Type B pancreatic cell (in vitro differentiated cells): ENCODE measurements around the gene TXNRD2. TPM values are rescaled to one million over a fixed set of nuclear protein-coding genes. Genes with fewer than 3 reads are reported as not detected.

Experiments used
- DNase-seq: peaks from one replicate; pipeline ENCODE4 v3.0.0; 2021; ENCODE audit warnings: mixed read lengths; ENCODE audit not compliant: unreplicated experiment; ENCODE audit errors: extremely low spot score
- H3K27ac Mint-ChIP-seq: 2 replicates; pipeline ENCODE4 v1.8.0; 2021; ENCODE audit warnings: mild to moderate bottlenecking, mixed read lengths
- H3K27me3 Mint-ChIP-seq: 2 replicates; pipeline ENCODE4 v1.8.0; 2021; ENCODE audit warnings: mixed read lengths
- H3K36me3 Mint-ChIP-seq: 2 replicates; pipeline ENCODE4 v1.8.0; 2021; ENCODE audit warnings: mixed read lengths
- H3K4me1 Mint-ChIP-seq: one replicate; pipeline ENCODE4 v1.8.0; 2021; ENCODE audit warnings: mixed read lengths; ENCODE audit not compliant: unreplicated experiment
- H3K4me3 Mint-ChIP-seq: 2 replicates; pipeline ENCODE4 v1.8.0; 2021; ENCODE audit warnings: mild to moderate bottlenecking, mixed read lengths
- H3K9me3 Mint-ChIP-seq: 2 replicates; pipeline ENCODE4 v1.8.0; 2021; ENCODE audit warnings: mixed read lengths
- CTCF ChIP-seq: fragments of 200-600 bp; sonication (generic); conservative IDR thresholded peaks from 2 replicates; pipeline ENCODE4 v1.5.0; 2021; ENCODE audit warnings: antibody characterized with exemption, mild to moderate bottlenecking
- long read RNA-seq: library from polyadenylated mRNA; unstranded; transcript quantifications from one replicate; pipeline ENCODE4 v2.0.0, GENCODE V29; 2020
- total RNA-seq: library from RNA; stranded (reverse); gene quantifications from 2 replicates; pipeline ENCODE4 v1.2.1, GENCODE V29; 2021; ENCODE audit warnings: low replicate concordance

The TXNRD2 gene
- 13.2 and 25.1 TPM in 2 replicates for total RNA-seq
- long read RNA-seq, partial matches to known transcripts, result 0 of 3 reads
- long read RNA-seq, other reads (novel, unspliced or antisense), result 2 of 3 reads

DNA sequence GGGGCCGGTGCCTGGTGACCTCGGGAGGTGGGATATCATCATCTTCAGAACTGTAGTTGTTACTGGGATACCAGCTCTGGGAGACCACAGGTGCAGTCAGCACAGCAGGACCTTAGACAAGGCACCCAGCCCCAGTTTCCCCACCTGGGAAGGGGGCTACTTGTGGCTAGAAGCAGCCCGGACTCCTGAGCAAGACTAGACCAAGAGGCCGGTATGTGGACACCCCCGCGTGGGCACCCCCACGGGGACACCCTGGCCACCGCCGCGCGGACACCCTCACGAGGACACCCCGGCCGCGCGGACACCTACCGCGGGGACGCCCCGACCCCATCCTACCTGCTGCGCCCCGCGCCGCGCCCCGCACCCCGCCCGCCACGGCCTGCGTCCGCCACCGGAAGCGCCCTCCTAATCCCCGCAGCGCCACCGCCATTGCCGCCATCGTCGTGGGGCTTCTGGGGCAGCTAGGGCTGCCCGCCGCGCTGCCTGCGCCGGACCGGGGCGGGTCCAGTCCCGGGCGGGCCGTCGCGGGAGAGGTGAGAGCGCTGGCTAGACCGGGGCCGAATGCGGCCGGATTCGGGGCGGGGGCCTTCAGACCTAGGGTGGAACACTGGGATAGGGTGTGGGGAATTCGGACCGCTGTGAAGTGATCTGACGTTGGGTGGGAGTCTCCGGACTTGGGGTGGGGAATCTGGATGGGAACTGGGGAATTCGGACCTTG, at the start of gene TXNRD2, which contains the start of gene COMT:
TSS of gene TXNRD2 (minus strand) at position 454 of the 718 bp plus-strand sequence. CDS start at position 439, 15 bp downstream.
TSS of gene COMT (plus strand) at position 408 of the 718 bp plus-strand sequence. CDS start 20,755 bp downstream, outside the sequence.
- TF ChIP-seq CTCF, result no peak
- no peak for DNase-seq
- Mint-ChIP-seq H3K27me3 (no peaks in the 10 kb centered on the region), H3K27ac (peak within 1 kb of the TSS; percentile 95), H3K36me3 (peaks cover 21% of the 10 kb centered on the region), H3K4me1 (peaks cover 19% of the 10 kb centered on the region), H3K4me3 (peak within 1 kb of the TSS; percentile 95), H3K9me3 (peaks cover 4% of the 10 kb centered on the region)

DNA sequence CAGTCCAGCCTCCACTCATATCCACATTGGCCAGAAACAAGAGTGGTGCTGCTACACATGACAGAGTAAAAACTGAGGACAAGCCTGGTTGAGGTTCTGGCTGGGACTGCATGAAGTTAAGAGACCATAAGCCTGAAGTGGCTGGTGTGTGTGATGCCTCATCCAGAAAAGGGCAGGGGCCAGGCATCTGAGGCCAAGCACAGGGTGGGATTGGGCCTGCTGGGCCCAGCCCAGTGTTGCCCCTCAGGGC, 49.7 kb upstream of the TXNRD2 start:
- H3K27ac Mint-ChIP-seq, result no peak overlapping the region
- H3K27me3 Mint-ChIP-seq, result no peaks in the 10 kb centered on the region
- no peaks in the 10 kb centered on the region for H3K9me3 Mint-ChIP-seq
- H3K36me3 Mint-ChIP-seq, result no peaks in the 10 kb centered on the region
- DNase-seq, result no peak
- no peak for TF ChIP-seq CTCF
- H3K4me3 Mint-ChIP-seq, result no peak overlapping the region
- peaks cover 2% of the 10 kb centered on the region for H3K4me1 Mint-ChIP-seq

DNA sequence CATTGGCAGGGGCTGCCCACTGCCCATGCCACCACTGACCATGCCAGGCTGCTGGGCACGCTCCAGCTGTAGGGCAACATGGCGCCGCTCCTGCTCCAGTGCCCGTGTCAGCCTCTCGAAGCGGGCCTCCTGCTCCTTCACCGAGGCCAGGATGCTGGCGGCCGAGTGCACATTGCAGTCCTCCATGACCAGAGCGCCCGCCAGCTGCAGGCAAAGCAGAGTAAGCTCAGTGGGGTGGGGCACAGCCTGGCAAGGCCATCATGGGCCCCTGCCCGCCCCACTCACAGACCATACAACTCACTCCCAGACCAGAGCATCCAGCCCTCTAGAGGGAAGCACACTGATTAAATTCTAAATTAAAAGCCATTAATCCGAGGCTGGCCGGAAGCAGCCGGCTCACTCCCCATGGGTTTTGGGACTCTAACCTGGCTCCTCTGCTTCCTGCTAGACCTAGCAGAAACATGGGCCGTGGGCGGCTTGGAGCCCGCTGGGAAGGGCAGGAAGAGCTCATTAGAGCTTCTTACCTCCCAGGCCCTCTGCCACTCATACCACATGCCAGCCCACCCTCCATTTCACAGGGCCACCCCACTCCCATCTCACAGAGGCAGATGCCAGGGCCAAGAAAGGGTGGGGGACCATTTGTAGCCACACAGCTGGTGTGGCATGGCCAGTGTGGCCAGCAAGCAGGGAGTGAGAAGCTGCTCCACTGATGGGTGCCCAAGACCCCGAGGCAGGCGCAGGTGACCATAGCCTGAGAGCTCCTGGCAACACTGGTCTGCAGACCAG, 49.2 kb upstream of the TXNRD2 start:
- H3K9me3 Mint-ChIP-seq, result no peaks in the 10 kb centered on the region
- no peaks in the 10 kb centered on the region for H3K27me3 Mint-ChIP-seq
- TF ChIP-seq CTCF, result no peak
- no peaks in the 10 kb centered on the region for H3K36me3 Mint-ChIP-seq
- no peak for DNase-seq
- H3K4me1 Mint-ChIP-seq, result no peaks in the 10 kb centered on the region
- no peak overlapping the region for H3K27ac Mint-ChIP-seq
- H3K4me3 Mint-ChIP-seq, result no peak overlapping the region

- H3K36me3 Mint-ChIP-seq, result no peaks in the 10 kb centered on the region
- no peaks in the 10 kb centered on the region for H3K4me1 Mint-ChIP-seq
- no peak for TF ChIP-seq CTCF
- H3K27ac Mint-ChIP-seq, result no peak overlapping the region
- H3K27me3 Mint-ChIP-seq, result no peaks in the 10 kb centered on the region
- H3K9me3 Mint-ChIP-seq, result no peaks in the 10 kb centered on the region
- DNase-seq, result no peak
- no peak overlapping the region for H3K4me3 Mint-ChIP-seq
Observed at GRCh38 chr22:19990188-19990587, 48.6 kb upstream of the TXNRD2 start.

DNA sequence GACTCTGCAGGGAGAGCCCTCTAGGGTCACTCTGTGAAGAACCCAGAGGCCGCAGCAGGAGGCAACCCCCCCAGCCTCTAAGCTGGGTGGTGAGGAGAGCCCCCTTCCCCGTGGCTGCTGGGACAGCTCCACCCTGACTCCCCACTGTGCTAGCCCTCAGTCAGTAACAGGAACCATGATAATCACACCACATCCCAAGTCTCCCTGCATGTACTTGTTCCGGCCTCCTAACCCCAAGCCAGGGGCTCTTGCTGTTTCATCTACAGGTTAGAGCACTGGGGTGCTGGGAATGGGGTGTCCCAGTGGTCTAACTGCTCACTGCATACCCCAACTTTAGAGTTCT, 48.1 kb upstream of the TXNRD2 start:
- H3K4me3 Mint-ChIP-seq, result no peak overlapping the region

More for the DNA sequence above, 48.1 kb upstream of the TXNRD2 start:
- Mint-ChIP-seq H3K4me1 (no peaks in the 10 kb centered on the region), H3K9me3 (no peaks in the 10 kb centered on the region), H3K27ac (no peak overlapping the region), H3K36me3 (no peaks in the 10 kb centered on the region), H3K27me3 (no peaks in the 10 kb centered on the region)
- DNase-seq, result no peak
- TF ChIP-seq CTCF, result no peak
